Stimulated activated CD4-positive, alpha-beta T cell treated with anti-CD3 and anti-CD28 coated beads, TNF-alpha, amount 100 ng/mL, for 24 hours (primary cell): ENCODE data around the gene ADAMTS5.

Experiments
- DNase-seq, 3 experiments: peaks; one replicate each; pipeline ENCODE4 v3.0.0-alpha.2; 2020; ENCODE audit warnings: low read depth in 3 of 3

Gene ADAMTS5

GRCh38 chr21:26967062-26967913 is at the start of gene ADAMTS5:
Gene ADAMTS5, minus strand, starts transcription at chr21:26967088. Its CDS starts 697 bp downstream, at chr21:26966391.
- no peak for DNase-seq

GRCh38 chr21:27001526-27001925 is 34.6 kb upstream of the ADAMTS5 start:
- DNase-seq, result no peak

GRCh38 chr21:26983576-26983975 is 16.7 kb upstream of the ADAMTS5 start:
- DNase-seq, result no peak

GRCh38 chr21:26982767-26983166 is 15.9 kb upstream of the ADAMTS5 start:
- no peak for DNase-seq

GRCh38 chr21:26977746-26978145 is 10.9 kb upstream of the ADAMTS5 start:
- DNase-seq, result no peak

GRCh38 chr21:26973226-26973625 is 6.3 kb upstream of the ADAMTS5 start:
- DNase-seq, result no peak

- DNase-seq, result no peak
Measured at GRCh38 chr21:26972192-26972591, 5.3 kb upstream of the ADAMTS5 start.

- no peak for DNase-seq
Measured at GRCh38 chr21:26969971-26970725, 3.3 kb upstream of the ADAMTS5 start.

- DNase-seq, result no peak
Measured at GRCh38 chr21:26966649-26967061, 233 bp downstream of the ADAMTS5 start.

- no peak for DNase-seq
Measured at GRCh38 chr21:26965907-26966581, 844 bp downstream of the ADAMTS5 start.

GRCh38 chr21:26965040-26965906 is 1.6 kb downstream of the ADAMTS5 start:
- DNase-seq, result no peak

GRCh38 chr21:26964170-26964778 is 2.6 kb downstream of the ADAMTS5 start:
- DNase-seq, result no peak

GRCh38 chr21:26962621-26963181 is 4.2 kb downstream of the ADAMTS5 start:
- DNase-seq, result no peak

GRCh38 chr21:26961698-26962097 is 5.2 kb downstream of the ADAMTS5 start:
- no peak for DNase-seq

GRCh38 chr21:26958788-26959187 is 8.1 kb downstream of the ADAMTS5 start:
- DNase-seq, result no peak

GRCh38 chr21:26956813-26957212 is 10.1 kb downstream of the ADAMTS5 start:
- DNase-seq, result no peak

- no peak for DNase-seq
Measured at GRCh38 chr21:26956216-26956615, 10.7 kb downstream of the ADAMTS5 start.

- no peak for DNase-seq
Measured at GRCh38 chr21:26954662-26955121, 12.2 kb downstream of the ADAMTS5 start.

- no peak for DNase-seq
Measured at GRCh38 chr21:26952374-26953066, 14.4 kb downstream of the ADAMTS5 start.

GRCh38 chr21:26949830-26950229 is 17.1 kb downstream of the ADAMTS5 start:
- DNase-seq, result no peak
